Right lobe of liver (tissue), 6 donors: Measurements from ENCODE around the gene SLC4A5. TPM values are rescaled to one million over a fixed set of nuclear protein-coding genes. Genes with fewer than 3 reads are reported as not detected.
A peak's percentile ranks its signal among the peaks of the same experiment; 100 is the strongest.
"Not testable (repeated sequence)": the region's sequence is repeated elsewhere in the genome, so short reads cannot be mapped to it uniquely, and the experiment has no call there.

Experiments
- ATAC-seq, 4 donors: fragments of 200-7000 bp; cut with Tn5 transposase; one replicate each; pipeline ENCODE4 v1.9.1; 2020; ENCODE audit warnings: mild to moderate bottlenecking in 4 of 4, moderate library complexity in 4 of 4
- DNase-seq, 3 donors: peaks; one replicate each; pipeline ENCODE4 v3.0.0-alpha.2; 2020
- H3K27ac ChIP-seq, 3 donors: fragments of 200-600 bp; one replicate each; pipeline ENCODE4 v1.8.0; 2022
- H3K27me3 ChIP-seq, 2 donors: fragments of 200-600 bp; one replicate each; pipeline ENCODE4 v1.8.0; 2022
- H3K36me3 ChIP-seq, 4 donors: fragments of 200-600 bp; sonication (generic) in 1 of 4; one replicate each; pipeline versions ENCODE4 v1.5.1 to v1.8.0; 2017 to 2022; ENCODE audit warnings: control low read depth in 1 of 4
- H3K4me1 ChIP-seq, 4 donors: fragments of 200-600 bp; sonication (generic) in 1 of 4; one replicate each; pipeline versions ENCODE4 v1.5.1 to v1.8.0; 2017 to 2022; ENCODE audit warnings: control low read depth in 1 of 4
- H3K4me3 ChIP-seq, 3 donors: fragments of 200-600 bp; one replicate each; pipeline ENCODE4 v1.8.0; 2022
- H3K9me3 ChIP-seq, 4 donors: fragments of 200-600 bp; sonication (generic) in 1 of 4; one replicate each; pipeline versions ENCODE4 v1.5.1 to v1.8.0; 2017 to 2022; ENCODE audit warnings: control low read depth in 1 of 4
- POLR2A ChIP-seq: fragments of 450-650 bp; IDR thresholded peaks from one replicate; pipeline ENCODE4 v1.6.1; 2017; ENCODE audit warnings: antibody characterized with exemption, mild to moderate bottlenecking
- WGBS: methylation state at CpG from one replicate; pipeline ENCODE4 v1.1.6; 2018; ENCODE audit warnings: low coverage, low lambda C conversion rate; ENCODE audit not compliant: insufficient coverage; ENCODE audit errors: missing lambda C conversion rate; 5-methylcytosine and 5-hydroxymethylcytosine counted together
- intact Hi-C, 2 donors: fragments of 100-400 bp; cut with DNase I; formaldehyde crosslinking; loops; one replicate each; pipeline versions ENCODE4 v1.11.2 to v1.14.1; 2022
- total RNA-seq, 6 experiments: library from RNA; depleted of rRNA in 2 of 6; stranded (reverse); fragments of >200 nt in 2 of 6; fragmentation: NEBNext Ultra II Directional in 3 of 6; extraction: Animal tissue kit (Norgen Biotek cat#: 25700) in 3 of 6; gene quantifications; one replicate each; pipeline versions ENCODE4 v1.1.0 to v1.2.4, GENCODE V29; 2016 to 2023
- TF ChIP-seq, protein P1 (sequence below), 4 donors: fragments of 200-600 bp in 3 of 4; fragments of 450-650 bp in 1 of 4; IDR thresholded peaks; one replicate each; pipeline versions ENCODE4 v1.5.1 to v1.8.0; 2016 to 2022; ENCODE audit warnings: antibody characterized with exemption in 4 of 4, mild to moderate bottlenecking in 2 of 4
- donor health status: DM: no; HTN: yes; CAD: no.
- donor health status: DM: no; HTN: no; CAD: no.
- donor health status: DM: no; HTN: no; CAD: no.
- donor health status: DM: no; HTN: yes; CAD: no.
- donor health status: DM: no; HTN: yes; CAD: no.

SLC4A5 gene
- total RNA-seq, 6 experiments from 2014 or later: 0.12 to 1.2 (median 0.68) TPM

DNA sequence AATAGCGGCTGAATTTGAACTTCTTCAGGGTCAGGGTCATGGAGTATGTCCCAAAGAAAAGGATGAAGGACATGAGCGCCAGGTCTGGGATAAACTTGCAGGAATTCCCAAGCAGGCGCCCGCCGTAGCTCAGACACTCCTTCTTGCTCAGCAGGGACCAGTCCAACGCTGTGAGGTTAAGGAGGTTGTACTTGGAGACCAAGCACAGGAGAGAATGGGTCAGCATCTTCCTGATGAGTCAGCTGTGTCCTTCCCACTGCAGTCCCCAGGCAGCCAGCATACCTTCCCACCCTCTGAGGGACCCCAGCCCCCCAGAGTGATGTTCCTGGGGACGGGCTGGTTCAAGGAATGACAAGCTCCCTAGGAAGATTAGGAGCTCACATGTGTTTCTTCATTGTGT, 103.9 kb downstream of the SLC4A5 start:
- ATAC-seq (no peak), DNase-seq (no peak)
- intact Hi-C loops: no loop called here
- Histone ChIP-seq H3K4me1 (no peaks in the 10 kb centered on the region), H3K27ac (no peak overlapping the region), H3K27me3 (no peaks in the 10 kb centered on the region), H3K36me3 (no peaks in the 10 kb centered on the region), H3K9me3 (no peaks in the 10 kb centered on the region), H3K4me3 (no peak overlapping the region)
- TF ChIP-seq POLR2A: no peak
- TF ChIP-seq, protein P1, sequence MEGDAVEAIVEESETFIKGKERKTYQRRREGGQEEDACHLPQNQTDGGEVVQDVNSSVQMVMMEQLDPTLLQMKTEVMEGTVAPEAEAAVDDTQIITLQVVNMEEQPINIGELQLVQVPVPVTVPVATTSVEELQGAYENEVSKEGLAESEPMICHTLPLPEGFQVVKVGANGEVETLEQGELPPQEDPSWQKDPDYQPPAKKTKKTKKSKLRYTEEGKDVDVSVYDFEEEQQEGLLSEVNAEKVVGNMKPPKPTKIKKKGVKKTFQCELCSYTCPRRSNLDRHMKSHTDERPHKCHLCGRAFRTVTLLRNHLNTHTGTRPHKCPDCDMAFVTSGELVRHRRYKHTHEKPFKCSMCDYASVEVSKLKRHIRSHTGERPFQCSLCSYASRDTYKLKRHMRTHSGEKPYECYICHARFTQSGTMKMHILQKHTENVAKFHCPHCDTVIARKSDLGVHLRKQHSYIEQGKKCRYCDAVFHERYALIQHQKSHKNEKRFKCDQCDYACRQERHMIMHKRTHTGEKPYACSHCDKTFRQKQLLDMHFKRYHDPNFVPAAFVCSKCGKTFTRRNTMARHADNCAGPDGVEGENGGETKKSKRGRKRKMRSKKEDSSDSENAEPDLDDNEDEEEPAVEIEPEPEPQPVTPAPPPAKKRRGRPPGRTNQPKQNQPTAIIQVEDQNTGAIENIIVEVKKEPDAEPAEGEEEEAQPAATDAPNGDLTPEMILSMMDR (IDR thresholded peaks at IDR 0.05): no peak
- 80% methylated on average over 1 of the region's 7 CpGs for WGBS

DNA sequence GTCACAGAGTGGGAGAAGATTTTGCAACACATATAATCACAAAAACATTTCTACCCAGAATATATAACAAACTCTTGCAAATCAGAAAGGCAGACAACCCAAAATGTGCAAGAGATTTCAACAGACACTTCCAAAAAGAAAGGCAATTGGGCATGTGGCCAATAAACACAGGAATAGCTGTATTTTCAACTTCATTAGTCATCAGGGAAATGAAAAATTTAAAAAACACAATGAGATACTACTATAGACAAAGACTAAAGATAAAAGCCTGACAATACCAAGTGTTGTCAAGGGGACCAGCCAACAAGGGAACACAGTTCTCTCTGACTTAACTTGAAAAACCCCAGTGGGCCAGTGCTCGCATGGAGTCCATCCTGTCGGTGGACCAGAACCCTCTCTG, 104.3 kb downstream of the SLC4A5 start:
- no peaks in the 10 kb centered on the region for H3K4me1 ChIP-seq
- H3K27me3 ChIP-seq: no peaks in the 10 kb centered on the region
- DNase-seq (no peak), ATAC-seq (no peak)
- H3K36me3 ChIP-seq: no peaks in the 10 kb centered on the region
- intact Hi-C loops: no loop called here
- 92% methylated on average over 2 of the region's 2 CpGs for WGBS
- H3K9me3 ChIP-seq: no peaks in the 10 kb centered on the region
- TF ChIP-seq POLR2A: no peak
- TF ChIP-seq, protein P1 (IDR thresholded peaks at IDR 0.05): no peak
- no peak overlapping the region for H3K27ac ChIP-seq
- H3K4me3 ChIP-seq: no peak overlapping the region

DNA sequence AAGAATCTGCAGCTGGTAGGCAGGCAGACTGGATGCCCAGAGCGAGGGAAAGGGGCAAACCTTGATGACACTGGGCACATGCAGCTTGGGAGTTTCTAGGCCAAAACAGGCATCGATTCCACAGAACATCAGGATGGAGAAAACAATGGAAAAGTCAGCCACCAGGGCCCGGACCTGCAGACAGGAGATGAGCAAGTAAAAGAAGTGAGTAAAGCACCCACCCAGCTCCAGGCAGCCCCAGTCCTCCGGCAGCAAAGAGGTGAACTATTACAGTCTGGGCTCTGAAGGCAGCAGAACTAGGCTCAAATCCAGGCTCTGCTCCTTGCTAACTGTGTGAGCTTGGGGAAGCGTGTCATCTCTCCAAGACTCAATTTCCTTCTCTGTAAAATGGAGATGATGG, 108.2 kb downstream of the SLC4A5 start:
- Histone ChIP-seq H3K27me3 (no peaks in the 10 kb centered on the region), H3K4me3 (no peak overlapping the region), H3K27ac (no peak overlapping the region), H3K4me1 (no peaks in the 10 kb centered on the region), H3K9me3 (no peaks in the 10 kb centered on the region), H3K36me3 (no peaks in the 10 kb centered on the region)
- DNase-seq: no peak
- no peak for TF ChIP-seq POLR2A
- TF ChIP-seq, protein P1 (IDR thresholded peaks at IDR 0.05): no peak
- 89% methylated on average over 3 of the region's 5 CpGs for WGBS
- ATAC-seq: no peak
- intact Hi-C loops: no loop called here

DNA sequence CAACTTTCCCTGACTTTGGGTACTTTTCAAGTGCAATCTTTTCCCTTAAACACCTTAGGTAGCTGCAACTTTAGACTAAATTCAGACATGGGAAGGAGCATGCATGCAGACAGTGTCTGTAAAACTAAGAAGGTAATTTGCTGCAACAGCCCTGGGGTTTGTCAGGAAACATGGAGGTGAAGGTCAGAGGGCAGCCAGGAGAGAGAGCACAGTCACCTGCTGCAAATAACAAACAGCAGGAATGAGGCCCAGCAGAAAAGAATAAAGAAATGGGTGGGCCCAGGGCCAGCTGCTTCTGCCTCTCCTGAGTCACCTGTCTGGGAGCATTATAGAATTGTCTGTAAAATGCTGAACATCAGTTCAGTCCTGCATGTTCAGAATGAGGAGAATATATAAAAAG, 109.6 kb downstream of the SLC4A5 start:
- intact Hi-C loops: no loop called here
- no peaks in the 10 kb centered on the region for H3K36me3 ChIP-seq
- TF ChIP-seq POLR2A: no peak
- TF ChIP-seq, protein P1 (IDR thresholded peaks at IDR 0.05): no peak

DNA sequence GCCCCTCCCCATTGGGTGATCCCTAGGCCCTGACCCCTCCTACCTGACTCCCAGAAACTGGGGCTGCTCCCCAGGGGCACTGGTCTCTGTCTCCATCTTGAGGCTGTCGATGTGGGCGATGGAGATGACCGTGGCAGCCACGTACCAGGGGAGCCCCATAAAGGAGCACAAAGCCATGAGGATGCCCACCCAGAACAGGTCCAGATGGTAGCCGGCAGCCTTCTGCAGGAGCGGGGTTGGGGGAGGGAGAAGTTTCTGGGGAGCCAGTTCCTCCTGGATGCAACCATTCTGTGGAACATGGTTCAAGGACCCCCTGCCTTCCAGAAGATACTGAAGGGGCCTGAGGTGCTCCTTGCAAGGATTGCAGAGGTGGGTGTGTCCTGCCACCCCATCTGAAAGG, 110.8 kb downstream of the SLC4A5 start:
- H3K4me1 ChIP-seq: no peaks in the 10 kb centered on the region
- WGBS: 100% methylated on average over 2 of the region's 6 CpGs
- intact Hi-C loops: no loop called here
- no peak overlapping the region for H3K4me3 ChIP-seq
- no peaks in the 10 kb centered on the region for H3K27me3 ChIP-seq
- no peak overlapping the region for H3K27ac ChIP-seq
- H3K36me3 ChIP-seq: no peaks in the 10 kb centered on the region
- no peak for TF ChIP-seq POLR2A
- TF ChIP-seq, protein P1 (IDR thresholded peaks at IDR 0.05): no peak
- peak in 1 of 4 donors; percentile 8 for ATAC-seq
- no peaks in the 10 kb centered on the region for H3K9me3 ChIP-seq
- no peak for DNase-seq

More for the DNA sequence above, 109.6 kb downstream of the SLC4A5 start:
- H3K27me3 ChIP-seq: no peaks in the 10 kb centered on the region
- ATAC-seq (no peak), DNase-seq (no peak)
- H3K4me1 ChIP-seq: no peaks in the 10 kb centered on the region
- H3K4me3 ChIP-seq: no peak overlapping the region
- H3K9me3 ChIP-seq: no peaks in the 10 kb centered on the region
- no peak overlapping the region for H3K27ac ChIP-seq

DNA sequence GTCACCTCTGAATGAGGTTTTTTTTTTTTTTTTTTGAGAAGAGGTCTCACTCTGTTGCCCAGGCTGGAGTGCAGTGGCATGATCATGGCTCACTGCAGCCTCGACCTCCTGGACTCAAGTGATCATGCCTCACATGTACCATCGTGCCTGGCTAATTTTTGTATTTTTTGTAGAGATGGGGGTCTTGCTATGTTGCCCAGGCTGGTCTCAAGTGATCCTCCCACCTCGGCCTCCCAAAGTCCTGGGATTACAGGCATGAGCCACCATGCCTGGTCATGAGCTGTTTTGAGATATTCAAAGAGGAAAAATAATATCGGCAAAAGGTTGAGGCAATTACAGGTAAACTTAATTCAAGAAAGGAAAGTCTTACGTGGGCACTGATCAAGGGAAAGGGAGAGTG, 113.4 kb downstream of the SLC4A5 start:
- H3K27ac ChIP-seq, H3K4me3 ChIP-seq, intact Hi-C loops, DNase-seq, H3K36me3 ChIP-seq, H3K27me3 ChIP-seq, H3K4me1 ChIP-seq, H3K9me3 ChIP-seq, ATAC-seq: not testable (repeated sequence)
- 73% methylated on average over 5 of the region's 5 CpGs for WGBS
